Left ventricle myocardium inferior (tissue), 1 donor: ENCODE data around the gene THAP3. TPM values are rescaled to one million over a fixed set of nuclear protein-coding genes. Genes with fewer than 3 reads are reported as not detected.
"Not testable (repeated sequence)": the region's sequence is repeated elsewhere in the genome, so short reads cannot be mapped to it uniquely, and the experiment has no call there.

Experiments used
- DNase-seq: peaks from one replicate; pipeline ENCODE4 v3.0.0-alpha.2; 2020
- H3K27ac ChIP-seq: fragments of 200-600 bp; replicated peaks from 2 replicates; pipeline ENCODE4 v1.8.0; 2021
- H3K27me3 ChIP-seq: fragments of 200-600 bp; 2 replicates; pipeline ENCODE4 v1.8.0; 2021; ENCODE audit warnings: low read depth
- H3K36me3 ChIP-seq: fragments of 200-600 bp; 2 replicates; pipeline ENCODE4 v1.8.0; 2021
- H3K4me1 ChIP-seq: fragments of 200-600 bp; 2 replicates; pipeline ENCODE4 v1.8.0; 2021
- H3K4me3 ChIP-seq: fragments of 200-600 bp; 2 replicates; pipeline ENCODE4 v1.8.0; 2021; ENCODE audit warnings: mild to moderate bottlenecking, moderate library complexity
- H3K9me3 ChIP-seq: fragments of 200-600 bp; replicated peaks from 2 replicates; pipeline ENCODE4 v1.8.0; 2021
- intact Hi-C: fragments of 100-400 bp; cut with micrococcal nuclease; formaldehyde crosslinking; loops from one replicate; pipeline ENCODE4 v1.11.0; 2022
- total RNA-seq: library from RNA; stranded (reverse); fragmentation: NEBNext Ultra II Directional; extraction: Animal tissue kit (Norgen Biotek cat#: 25700); gene quantifications from one replicate; pipeline ENCODE4 v1.2.1, GENCODE V29; 2021
- TF ChIP-seq, protein P1 (sequence below): fragments of 200-600 bp; IDR thresholded peaks from 2 replicates; pipeline ENCODE4 v1.8.0; 2021; ENCODE audit warnings: antibody characterized with exemption, mild to moderate bottlenecking, borderline replicate concordance
- donor health status: DM: no; HTN: yes; CAD: no; lungs with severe emphysema.

The THAP3 gene
- total RNA-seq, 1 donor from 2014 or later, result 14.9 TPM

DNA sequence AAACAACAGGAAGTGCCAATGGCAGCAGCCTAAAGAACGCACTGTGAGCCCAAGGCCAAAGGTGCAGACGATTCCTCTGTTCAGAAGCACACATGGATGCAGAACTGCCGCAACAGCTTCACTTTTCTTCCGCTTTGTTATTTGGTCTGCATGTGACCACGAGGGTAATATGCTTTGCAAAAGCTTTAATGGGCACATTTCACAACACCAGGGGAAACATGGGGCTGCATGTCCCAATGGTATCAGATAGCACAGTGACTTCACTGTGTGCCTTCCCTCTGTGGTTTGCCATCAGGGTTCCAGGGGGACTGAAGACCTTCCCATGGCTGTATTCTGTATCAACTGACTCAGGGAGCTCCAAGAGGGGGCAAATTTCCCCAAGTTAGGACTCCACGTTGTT, 28.3 kb downstream of the THAP3 start:
- Histone ChIP-seq H3K4me1 (peaks cover 15% of the 10 kb centered on the region), H3K9me3 (no peaks in the 10 kb centered on the region), H3K4me3 (no peak overlapping the region), H3K27ac (no peak overlapping the region), H3K27me3 (no peaks in the 10 kb centered on the region), H3K36me3 (peaks cover 55% of the 10 kb centered on the region)
- TF ChIP-seq, protein P1, sequence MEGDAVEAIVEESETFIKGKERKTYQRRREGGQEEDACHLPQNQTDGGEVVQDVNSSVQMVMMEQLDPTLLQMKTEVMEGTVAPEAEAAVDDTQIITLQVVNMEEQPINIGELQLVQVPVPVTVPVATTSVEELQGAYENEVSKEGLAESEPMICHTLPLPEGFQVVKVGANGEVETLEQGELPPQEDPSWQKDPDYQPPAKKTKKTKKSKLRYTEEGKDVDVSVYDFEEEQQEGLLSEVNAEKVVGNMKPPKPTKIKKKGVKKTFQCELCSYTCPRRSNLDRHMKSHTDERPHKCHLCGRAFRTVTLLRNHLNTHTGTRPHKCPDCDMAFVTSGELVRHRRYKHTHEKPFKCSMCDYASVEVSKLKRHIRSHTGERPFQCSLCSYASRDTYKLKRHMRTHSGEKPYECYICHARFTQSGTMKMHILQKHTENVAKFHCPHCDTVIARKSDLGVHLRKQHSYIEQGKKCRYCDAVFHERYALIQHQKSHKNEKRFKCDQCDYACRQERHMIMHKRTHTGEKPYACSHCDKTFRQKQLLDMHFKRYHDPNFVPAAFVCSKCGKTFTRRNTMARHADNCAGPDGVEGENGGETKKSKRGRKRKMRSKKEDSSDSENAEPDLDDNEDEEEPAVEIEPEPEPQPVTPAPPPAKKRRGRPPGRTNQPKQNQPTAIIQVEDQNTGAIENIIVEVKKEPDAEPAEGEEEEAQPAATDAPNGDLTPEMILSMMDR, result no peak
- intact Hi-C loops, result no loop called here
- DNase-seq, result no peak

DNA sequence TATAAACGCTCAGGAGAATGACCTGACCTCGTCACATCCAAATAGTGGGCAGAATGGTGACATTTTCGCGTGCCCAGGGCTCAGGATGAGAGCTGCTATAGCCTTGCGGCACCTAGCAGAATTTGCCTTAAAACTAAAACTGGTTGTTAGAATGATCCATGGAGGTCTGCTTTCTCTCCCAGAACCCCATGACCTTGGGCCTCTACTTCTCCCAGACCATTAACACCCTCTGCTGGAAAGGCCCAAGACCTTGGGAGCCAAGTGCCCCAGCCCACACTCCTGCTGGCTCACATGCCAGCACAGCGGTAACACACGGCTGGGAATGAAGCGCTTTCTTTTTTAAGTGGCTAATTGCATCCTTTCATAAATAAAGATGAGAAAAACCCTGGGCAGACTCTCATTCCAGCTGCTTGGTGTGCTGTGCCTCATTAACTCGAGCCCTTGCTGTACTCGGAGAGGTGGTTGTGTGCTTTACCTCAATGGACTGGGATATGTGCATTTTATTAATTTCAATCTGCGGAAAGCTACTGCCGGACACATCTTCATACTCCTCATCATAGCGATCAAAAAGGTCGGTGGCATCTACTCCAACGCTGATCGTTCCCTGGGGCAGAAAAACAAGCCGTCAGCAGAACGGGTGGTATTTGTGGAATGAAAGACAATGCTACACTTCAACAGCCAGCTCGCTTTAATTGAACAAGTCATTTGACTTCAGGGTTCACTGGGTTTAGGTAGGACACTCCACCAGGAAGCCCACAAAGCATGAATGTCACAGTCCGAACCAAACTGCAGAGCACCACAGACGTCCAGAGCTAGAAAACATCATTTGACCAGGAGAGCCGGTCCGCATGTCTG, 29.0 kb downstream of the THAP3 start:
- intact Hi-C loops, result no loop called here
- no peak for DNase-seq
- Histone ChIP-seq H3K4me3 (no peak overlapping the region), H3K4me1 (peaks cover 16% of the 10 kb centered on the region), H3K27ac (no peak overlapping the region), H3K27me3 (no peaks in the 10 kb centered on the region), H3K9me3 (no peaks in the 10 kb centered on the region), H3K36me3 (peaks cover 51% of the 10 kb centered on the region)
- TF ChIP-seq, protein P1, result no peak

DNA sequence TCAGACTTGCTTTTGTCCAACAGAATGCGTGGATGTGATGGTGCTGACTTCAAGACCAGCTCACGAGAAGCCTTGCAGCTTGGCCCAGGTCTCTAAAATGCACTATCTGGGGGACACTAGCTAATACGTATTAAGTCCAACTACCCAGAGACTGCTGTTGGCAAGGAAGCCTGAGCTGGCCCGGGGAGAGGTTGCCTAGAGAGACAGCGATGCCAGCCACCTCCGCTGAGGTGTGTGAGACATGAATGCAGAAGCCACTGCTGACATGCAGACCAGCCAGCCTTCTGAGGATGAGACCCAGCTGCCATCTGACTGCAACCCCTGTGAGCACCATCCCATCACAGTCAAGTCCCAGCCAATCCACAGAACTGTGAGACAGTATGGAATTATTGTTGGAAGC, 32.5 kb downstream of the THAP3 start:
- TF ChIP-seq, protein P1, result no peak
- no peak overlapping the region for H3K27ac ChIP-seq
- H3K27me3 ChIP-seq, result no peaks in the 10 kb centered on the region
- H3K36me3 ChIP-seq, result peaks cover 20% of the 10 kb centered on the region
- H3K9me3 ChIP-seq, result no peaks in the 10 kb centered on the region
- intact Hi-C loops, result no loop called here
- no peak overlapping the region for H3K4me3 ChIP-seq
- peak; percentile 44 for DNase-seq
- peaks cover 23% of the 10 kb centered on the region for H3K4me1 ChIP-seq

DNA sequence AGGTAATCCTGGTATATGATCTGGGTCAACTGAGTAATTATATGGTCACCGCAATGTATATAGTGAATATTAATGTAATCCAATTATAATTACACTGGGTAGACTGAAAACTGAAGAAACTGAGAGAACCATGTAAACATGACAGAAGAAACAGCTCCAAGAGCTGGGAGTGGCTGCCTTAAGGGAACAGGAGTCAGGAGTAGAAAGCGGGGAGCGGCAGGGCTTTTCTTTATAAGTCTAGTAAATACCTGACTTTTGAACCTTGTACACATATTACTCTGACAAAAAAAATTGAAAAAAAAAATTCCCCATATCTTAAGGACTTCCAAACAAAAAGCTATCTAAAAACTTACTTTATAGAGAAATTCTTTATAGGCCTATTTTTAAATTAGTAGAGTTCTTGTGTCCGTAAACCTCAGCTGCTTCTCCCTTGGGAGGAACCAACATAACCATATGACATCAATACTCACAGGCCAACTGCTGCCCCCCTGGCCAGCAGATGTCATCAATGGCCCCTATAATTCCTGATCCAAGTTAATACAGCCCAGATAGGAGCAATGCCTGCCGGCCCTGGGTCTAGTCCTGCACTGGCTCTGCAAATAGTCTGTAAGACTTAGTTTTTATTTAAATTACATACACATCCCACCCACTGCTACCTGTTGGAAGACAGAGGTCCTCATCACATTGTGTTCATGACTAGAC, 33.8 kb downstream of the THAP3 start:
- no peak overlapping the region for H3K4me3 ChIP-seq
- no peak overlapping the region for H3K27ac ChIP-seq
- peaks cover 23% of the 10 kb centered on the region for H3K4me1 ChIP-seq
- no peaks in the 10 kb centered on the region for H3K27me3 ChIP-seq
- H3K36me3 ChIP-seq, result peaks cover 6% of the 10 kb centered on the region
- no peaks in the 10 kb centered on the region for H3K9me3 ChIP-seq
- DNase-seq, result no peak
- TF ChIP-seq, protein P1, result no peak
- intact Hi-C loops, result no loop called here

DNA sequence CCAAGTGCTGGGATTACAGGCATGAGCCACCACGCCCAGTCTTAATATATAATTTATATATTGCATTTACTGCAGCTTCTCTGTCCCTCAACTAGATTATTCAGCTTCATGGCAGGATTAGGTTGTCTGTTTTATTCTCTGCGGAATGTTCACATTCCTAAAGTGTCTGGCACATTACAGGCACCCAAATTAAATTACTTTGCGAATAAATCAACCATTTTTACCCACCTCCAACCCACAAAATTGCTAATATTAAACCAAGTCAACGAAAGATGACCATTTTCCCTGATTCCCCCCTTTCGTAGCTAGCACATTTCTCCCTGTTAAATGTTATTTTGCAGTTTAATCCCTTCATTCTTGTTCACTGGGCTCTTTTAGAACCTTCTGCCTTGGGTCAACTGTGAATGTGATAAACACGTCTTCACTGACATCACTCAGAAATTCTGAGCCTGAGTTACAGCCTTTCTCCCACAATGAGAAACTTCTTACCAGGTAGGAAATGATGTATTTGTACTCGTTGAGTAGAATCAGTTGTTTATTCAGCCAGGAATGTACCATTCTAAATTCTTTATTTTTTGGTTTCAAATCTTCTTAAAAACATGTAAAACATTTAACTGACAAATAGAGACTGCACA, 35.9 kb downstream of the THAP3 start:
- Histone ChIP-seq H3K27me3 (no peaks in the 10 kb centered on the region), H3K4me1 (peaks cover 23% of the 10 kb centered on the region), H3K4me3 (no peak overlapping the region), H3K36me3 (peaks cover 8% of the 10 kb centered on the region), H3K27ac (no peak overlapping the region), H3K9me3 (no peaks in the 10 kb centered on the region)
- intact Hi-C loops, result no loop called here
- TF ChIP-seq, protein P1, result no peak
- DNase-seq, result no peak

DNA sequence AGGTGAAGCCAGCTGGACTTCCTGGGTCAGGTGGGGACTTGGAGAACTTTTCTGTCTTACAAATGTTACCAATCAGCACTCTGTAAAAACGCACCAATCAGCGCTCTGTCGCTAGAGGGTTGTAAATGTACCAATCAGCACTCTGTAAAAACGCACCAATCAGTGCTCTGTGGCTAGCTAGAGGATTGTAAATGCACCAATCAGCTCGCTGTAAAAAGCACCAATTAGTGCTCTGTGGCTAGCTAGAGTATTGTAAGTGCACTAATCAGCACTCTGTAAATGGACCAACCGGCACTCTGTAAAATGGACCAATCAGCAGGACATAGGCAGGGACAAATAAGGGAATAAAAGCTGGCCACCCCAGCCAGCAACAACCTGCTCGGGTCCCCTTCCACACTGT, 37.8 kb downstream of the THAP3 start:
- H3K27me3 ChIP-seq, H3K9me3 ChIP-seq, DNase-seq, H3K27ac ChIP-seq, H3K4me3 ChIP-seq, intact Hi-C loops: not testable (repeated sequence)
- Histone ChIP-seq H3K4me1 (peaks cover 29% of the 10 kb centered on the region), H3K36me3 (peaks cover 26% of the 10 kb centered on the region)
